H1 (cell line): ENCODE measurements around the gene TIMM22. TPM values are rescaled to one million over a fixed set of nuclear protein-coding genes. Genes with fewer than 3 reads are reported as not detected.

Source experiments
- CTCF ChIA-PET: fragments of 300-600 bp; sonication (Branson Sonifier 250); formaldehyde crosslinking; loops from one replicate; lab custom pipeline; 2021; ENCODE audit not compliant: partially characterized antibody; lab: Charles Lee
- POLR2A ChIA-PET: fragments of 300-600 bp; sonication (Branson Sonifier 250); formaldehyde crosslinking; loops from one replicate; lab custom pipeline; 2021; ENCODE audit warnings: inconsistent platforms; ENCODE audit not compliant: partially characterized antibody; lab: Charles Lee
- DNase-seq, 2 experiments: peaks; one replicate each; pipeline versions ENCODE4 v3.0.0 to v3.0.0-alpha.2; 2010 to 2022; ENCODE audit warnings: low spot score in 2 of 2, low read depth in 1 of 2, mixed read lengths in 1 of 2
- FAIRE-seq: peaks from 2 replicates; lab custom pipeline; 2011; peaks lifted over from hg19 to GRCh38; lab: Jason Lieb, UNC
- H2AFZ ChIP-seq: 2 replicates; pipeline ENCODE4 v1.8.1; 2012; ENCODE audit warnings: low read length, inconsistent platforms
- H2AK5ac ChIP-seq: 2 replicates; pipeline ENCODE4 v1.6.1; 2013; ENCODE audit warnings: low read depth, low read length
- H2BK120ac ChIP-seq: replicated peaks from 2 replicates; pipeline ENCODE3; 2013; ENCODE audit warnings: low read depth, low read length, inconsistent platforms
- H2BK12ac ChIP-seq: 2 replicates; pipeline ENCODE4 v1.6.1; 2013; ENCODE audit warnings: low read depth, low read length
- H2BK15ac ChIP-seq: 2 replicates; pipeline ENCODE4 v1.6.1; 2013; ENCODE audit warnings: low read length
- H2BK20ac ChIP-seq: 2 replicates; pipeline ENCODE4 v1.6.1; 2013; ENCODE audit warnings: low read length
- H2BK5ac ChIP-seq: 2 replicates; pipeline ENCODE4 v1.6.1; 2013; ENCODE audit warnings: low read depth, low read length
- H3K14ac ChIP-seq: 2 replicates; pipeline ENCODE4 v1.6.1; 2013; ENCODE audit warnings: inconsistent platforms; ENCODE audit not compliant: insufficient read length
- H3K18ac ChIP-seq: 2 replicates; pipeline ENCODE4 v1.6.1; 2013; ENCODE audit warnings: low read length; ENCODE audit errors: extremely low read depth
- H3K23ac ChIP-seq: 2 replicates; pipeline ENCODE4 v1.6.1; 2013; ENCODE audit warnings: inconsistent platforms; ENCODE audit not compliant: insufficient read length
- H3K23me2 ChIP-seq: 2 replicates; pipeline ENCODE4 v1.6.1; 2013; ENCODE audit warnings: low read depth, low read length
- H3K27ac ChIP-seq: 2 replicates; pipeline ENCODE4 v1.6.1; 2011; ENCODE audit warnings: low read depth, low read length, inconsistent platforms
- H3K27me3 ChIP-seq, 4 experiments: replicated peaks in 1 of 4; 1 replicate in 1 of 4; 2 replicates in 3 of 4; pipeline versions ENCODE4 v1.6.1 to v1.8.1; 2011 to 2013; ENCODE audit warnings: low read length in 3 of 4, mild to moderate bottlenecking in 3 of 4, inconsistent platforms in 2 of 4, mixed read lengths in 2 of 4, moderate library complexity in 1 of 4; ENCODE audit not compliant: control insufficient read depth in 3 of 4, insufficient read depth in 3 of 4; ENCODE audit errors: extremely low read depth in 1 of 4
- H3K36me3 ChIP-seq, 4 experiments: 2 replicates each; pipeline versions ENCODE4 v1.6.1 to v1.8.1; 2011 to 2013; ENCODE audit warnings: mild to moderate bottlenecking in 4 of 4, low read length in 3 of 4, moderate library complexity in 2 of 4, control low read depth in 1 of 4, inconsistent platforms in 1 of 4; ENCODE audit not compliant: insufficient read depth in 4 of 4, control insufficient read depth in 2 of 4
- H3K4ac ChIP-seq: replicated peaks from 2 replicates; pipeline ENCODE3; 2013; ENCODE audit warnings: low read length, low read depth, mixed read lengths, inconsistent platforms; ENCODE audit not compliant: insufficient read length
- H3K4me1 ChIP-seq, 4 experiments: replicated peaks in 1 of 4; 1 replicate in 1 of 4; 2 replicates in 3 of 4; pipeline versions ENCODE4 v1.6.1 to v1.8.1; 2011 to 2013; ENCODE audit warnings: low read length in 3 of 4, inconsistent platforms in 2 of 4, mixed read lengths in 1 of 4; ENCODE audit not compliant: insufficient read depth in 4 of 4, control insufficient read depth in 3 of 4
- H3K4me2 ChIP-seq, 2 experiments: 2 replicates each; pipeline versions ENCODE4 v1.6.1 to v1.8.1; 2011 to 2013; ENCODE audit warnings: low read depth in 2 of 2, low read length in 2 of 2, control low read depth in 1 of 2, inconsistent platforms in 1 of 2, mild to moderate bottlenecking in 1 of 2; ENCODE audit not compliant: insufficient read depth in 1 of 2
- H3K4me3 ChIP-seq, 4 experiments: fragments of 200-600, 300-600 bp in 1 of 4; sonication (generic), shearing (Covaris generic), sonication (Bioruptor Twin) in 1 of 4; 2 replicates each; pipeline versions ENCODE4 v1.5.1 to v1.8.1; 2011 to 2016; ENCODE audit warnings: low read length in 4 of 4, low read depth in 3 of 4, control low read depth in 2 of 4, inconsistent platforms in 2 of 4, mild to moderate bottlenecking in 2 of 4, mixed read lengths in 1 of 4, moderate library complexity in 1 of 4; ENCODE audit not compliant: insufficient read depth in 2 of 4; ENCODE audit errors: extremely low read depth in 1 of 4
- H3K56ac ChIP-seq: replicated peaks from 2 replicates; pipeline ENCODE3; 2013; ENCODE audit warnings: low read depth, mild to moderate bottlenecking, mixed read lengths, low read length, inconsistent platforms; ENCODE audit not compliant: insufficient read length
- H3K79me1 ChIP-seq: 2 replicates; pipeline ENCODE4 v1.6.1; 2013; ENCODE audit warnings: low read depth, low read length, control low read depth
- H3K79me2 ChIP-seq, 2 experiments: 2 replicates each; pipeline versions ENCODE4 v1.6.1 to v1.8.1; 2012 to 2013; ENCODE audit warnings: low read length in 2 of 2, mild to moderate bottlenecking in 2 of 2, inconsistent platforms in 1 of 2; ENCODE audit not compliant: insufficient read depth in 2 of 2, control insufficient read depth in 1 of 2
- H3K9ac ChIP-seq, 4 experiments: replicated peaks in 1 of 4; 1 replicate in 1 of 4; 2 replicates in 3 of 4; pipeline versions ENCODE4 v1.6.1 to v1.8.1; 2011 to 2013; ENCODE audit warnings: low read depth in 3 of 4, low read length in 3 of 4, control low read depth in 2 of 4, mild to moderate bottlenecking in 2 of 4, moderate library complexity in 2 of 4, inconsistent platforms in 1 of 4; ENCODE audit errors: extremely low read depth in 1 of 4
- H3K9me3 ChIP-seq, 2 experiments: 2 replicates each; pipeline versions ENCODE4 v1.6.1 to v1.8.1; 2012 to 2013; ENCODE audit warnings: mild to moderate bottlenecking in 2 of 2, moderate library complexity in 2 of 2, control low read depth in 1 of 2, inconsistent platforms in 1 of 2, low read depth in 1 of 2, low read length in 1 of 2, mixed read lengths in 1 of 2; ENCODE audit not compliant: insufficient read depth in 2 of 2
- H4K20me1 ChIP-seq, 2 experiments: replicated peaks in 1 of 2; 2 replicates each; pipeline versions ENCODE3 to v1.8.1; 2011 to 2013; ENCODE audit warnings: inconsistent platforms in 2 of 2, low read length in 2 of 2, mild to moderate bottlenecking in 1 of 2; ENCODE audit not compliant: insufficient read depth in 2 of 2, control insufficient read depth in 1 of 2
- H4K5ac ChIP-seq: 2 replicates; pipeline ENCODE4 v1.6.1; 2013; ENCODE audit warnings: low read length, low read depth, mixed read lengths, inconsistent platforms; ENCODE audit not compliant: insufficient read length
- H4K8ac ChIP-seq: 2 replicates; pipeline ENCODE4 v1.8.0; 2013; ENCODE audit warnings: mild to moderate bottlenecking, moderate library complexity, low read length, inconsistent platforms; ENCODE audit not compliant: insufficient read depth; ENCODE audit errors: extremely low read depth
- H4K91ac ChIP-seq: replicated peaks from 2 replicates; pipeline ENCODE3; 2013; ENCODE audit warnings: low read length, mixed read lengths, inconsistent platforms; ENCODE audit not compliant: insufficient read length
- CREB1 ChIP-seq: IDR thresholded peaks from 2 replicates; pipeline ENCODE4 v1.6.1; 2012; ENCODE audit warnings: inconsistent platforms
- GABPA ChIP-seq: IDR thresholded peaks from 2 replicates; pipeline ENCODE4 v1.6.1; 2011; ENCODE audit warnings: mild to moderate bottlenecking, low read length, moderate library complexity, borderline replicate concordance; ENCODE audit not compliant: insufficient read depth
- HDAC2 ChIP-seq, 2 experiments: fragments of 300-600 bp in 1 of 2; sonication (generic) in 1 of 2; IDR thresholded peaks; 2 replicates each; pipeline ENCODE4 v1.6.1; 2011 to 2012; ENCODE audit warnings: low read depth in 2 of 2, low read length in 2 of 2, mild to moderate bottlenecking in 2 of 2, moderate library complexity in 2 of 2, borderline replicate concordance in 1 of 2, inconsistent platforms in 1 of 2
- JUN ChIP-seq: IDR thresholded peaks from 2 replicates; pipeline ENCODE4 v1.6.1; 2011; ENCODE audit warnings: low read depth, mild to moderate bottlenecking, improper control_type of control experiment, low read length
- JUND ChIP-seq: IDR thresholded peaks from 2 replicates; pipeline ENCODE4 v1.6.1; 2011; ENCODE audit warnings: mild to moderate bottlenecking, improper control_type of control experiment, low read length
- KDM1A ChIP-seq: fragments of 200-600, 300-600 bp; sonication (generic); IDR thresholded peaks from 2 replicates; pipeline ENCODE4 v1.7.1; 2016; ENCODE audit warnings: mild to moderate bottlenecking, low read length, borderline replicate concordance
- RBBP5 ChIP-seq: IDR thresholded peaks from 2 replicates; pipeline ENCODE4 v1.7.1; 2012; ENCODE audit warnings: low read depth, mild to moderate bottlenecking, inconsistent platforms, low read length, moderate library complexity, borderline replicate concordance
- TAF7 ChIP-seq: optimal IDR thresholded peaks from 2 replicates; pipeline ENCODE3; 2011; ENCODE audit warnings: low read depth, mild to moderate bottlenecking, inconsistent platforms, low read length, moderate library complexity, borderline replicate concordance
- WGBS, 2 experiments: shearing (Covaris generic) in 1 of 2; methylation state at CpG; one replicate each; pipeline versions ENCODE4 v1.1.6 to v1.1.7; 2013 to 2015; ENCODE audit warnings: low lambda C conversion rate in 2 of 2, mixed read lengths in 2 of 2, inconsistent platforms in 1 of 2, low coverage in 1 of 2, missing lambda C conversion rate in 1 of 2; ENCODE audit not compliant: insufficient replicate concordance in 2 of 2, insufficient coverage in 1 of 2, insufficient read length in 1 of 2; ENCODE audit errors: extremely low coverage in 1 of 2, missing lambda C conversion rate in 1 of 2; 5-methylcytosine and 5-hydroxymethylcytosine counted together
- polyA plus RNA-seq, 7 experiments: library from polyadenylated mRNA; depleted of rRNA in 3 of 7; stranded (reverse) in 5 of 7; unstranded in 2 of 7; fragments of >200 nt in 5 of 7; fragments of 200-250 nt in 2 of 7; gene quantifications; 1 replicate in 5 of 7; 2 replicates in 1 of 7; 4 replicates in 1 of 7; pipeline versions ENCODE4 v1.2.1 to v1.2.3, GENCODE V29; 2011 to 2013; ENCODE audit warnings: missing spikeins in 2 of 7, mixed read lengths in 2 of 7
- total RNA-seq: library from RNA; stranded (reverse); fragmentation: NEBNext Ultra II Directional; extraction: Animal tissue kit (Norgen Biotek cat#: 25700); gene quantifications from 2 replicates; pipeline ENCODE4 v1.2.1, GENCODE V29; 2021

Gene TIMM22
- total and polyA plus RNA-seq, 2 of the 8 experiments (the other 6 are each of a cell fraction or from before 2014, with no cell fraction given): 13.8 to 17.4 TPM

DNA sequence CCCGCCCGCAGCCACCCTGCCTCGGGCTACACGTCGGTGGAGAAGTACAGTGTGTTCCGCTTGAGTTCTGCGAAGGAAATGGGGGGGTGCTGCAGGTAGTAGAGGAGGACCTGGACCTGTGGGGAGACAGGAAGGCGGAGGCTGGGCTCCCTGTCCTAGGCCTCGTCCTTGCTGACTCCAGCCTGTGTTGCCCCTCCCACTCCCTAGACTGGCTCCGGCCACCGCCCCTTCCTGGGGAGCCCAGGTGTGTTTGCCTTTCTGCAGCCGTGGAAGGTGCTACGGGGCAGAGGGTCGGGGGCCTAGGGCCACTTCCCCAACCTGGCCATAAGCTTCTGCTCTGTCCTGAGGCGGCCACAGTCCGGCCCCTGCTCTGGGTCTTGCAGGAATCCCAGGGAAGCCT is 9.1 kb downstream of the TIMM22 start:
- CTCF ChIA-PET: interaction anchor here (1.7 to 12.7 kb wide), 2 partner anchors 9 to 51 kb away, joined by 7 to 144 read pairs; partner anchors contain the start of gene TIMM22
- no peak overlapping the region for H2BK15ac ChIP-seq
- no peak overlapping the region for H3K9ac ChIP-seq
- H2BK120ac ChIP-seq: no peak overlapping the region
- H3K9me3 ChIP-seq: no peaks in the 10 kb centered on the region
- peaks cover 0 to 3% (median 0%) of the 10 kb centered on the region in 4 experiments; a peak in 4 of 7 replicates for H3K4me1 ChIP-seq
- H3K79me2 ChIP-seq: no peaks in the 10 kb centered on the region
- H3K36me3 ChIP-seq: peaks cover 0 to 20% (median 6%) of the 10 kb centered on the region in 4 experiments; a peak in 4 of 8 replicates
- no peak overlapping the region for H4K8ac ChIP-seq
- peaks cover 0 to 5% of the 10 kb centered on the region in 2 experiments for H4K20me1 ChIP-seq
- H4K5ac ChIP-seq: no peak overlapping the region
- no peak overlapping the region for H2BK20ac ChIP-seq
- no peak overlapping the region for H2BK12ac ChIP-seq
- no peaks in the 10 kb centered on the region for H3K27me3 ChIP-seq
- no peak overlapping the region for H3K4me2 ChIP-seq
- H3K4ac ChIP-seq: no peak overlapping the region
- 93% methylated on average over 16 of the region's 16 CpGs; no CpG with 5 or more reads in 1 of the 2 experiments for WGBS, 2 experiments
- H3K14ac ChIP-seq: no peak overlapping the region
- no peak for DNase-seq
- H3K79me1 ChIP-seq: peaks cover 3% of the 10 kb centered on the region; the same call in 1 of the 2 replicates
- H3K23me2 ChIP-seq: no peaks in the 10 kb centered on the region
- POLR2A ChIA-PET: interaction anchor here (0.7 to 1.9 kb wide), 4 partner anchors 9 to 223 kb away, joined by 3 to 5 read pairs (median 3); partner anchors contain the start of genes GLOD4 and MRM3
- H4K91ac ChIP-seq: no peak overlapping the region
- TF ChIP-seq GABPA (no peak), JUN (no peak), CREB1 (no peak), HDAC2 (IDR thresholded peaks at IDR 0.05; ENCODE audit: borderline replicate concordance in 1 of 2, low read depth in 2 of 2, low read length in 2 of 2) (no peak), JUND (no peak), KDM1A (no peak), TAF7 (no peak), RBBP5 (no peak)
- TF ChIP-seq, all 59 proteins: peak for 0
- Histone ChIP-seq H3K27ac (no peak overlapping the region), H2BK5ac (no peak overlapping the region; the same call in 1 of the 2 replicates), H3K4me3 (no peak overlapping the region), H3K56ac (no peak overlapping the region), H2AFZ (no peak overlapping the region), H3K18ac (no peak overlapping the region), H3K23ac (no peak overlapping the region), H2AK5ac (no peak overlapping the region)
- no peak for FAIRE-seq
